GM13977 (cell line): ENCODE data around the gene FMC1.

ENCODE experiments used
- DNase-seq: peaks from one replicate; pipeline ENCODE4 v3.0.0; 2012; ENCODE audit warnings: low spot score
- in situ Hi-C: fragments of 300-500 bp; cut with MboI; formaldehyde crosslinking; loops from one replicate; pipeline ENCODE4 v1.12.0; 2022; ENCODE audit warnings: low sequenced_read_pairs, low pct_unique_long_range_greater_than_20kb, mixed read lengths, inconsistent platforms; ENCODE audit not compliant: unreplicated experiment
- TF ChIP-seq, protein P1 (sequence below): IDR thresholded peaks from 2 replicates; pipeline ENCODE4 v1.5.1; 2012; ENCODE audit warnings: mild to moderate bottlenecking, control low read depth; ENCODE audit not compliant: insufficient read depth; ENCODE audit errors: extremely low read depth, missing control alignments

FMC1 gene

DNA sequence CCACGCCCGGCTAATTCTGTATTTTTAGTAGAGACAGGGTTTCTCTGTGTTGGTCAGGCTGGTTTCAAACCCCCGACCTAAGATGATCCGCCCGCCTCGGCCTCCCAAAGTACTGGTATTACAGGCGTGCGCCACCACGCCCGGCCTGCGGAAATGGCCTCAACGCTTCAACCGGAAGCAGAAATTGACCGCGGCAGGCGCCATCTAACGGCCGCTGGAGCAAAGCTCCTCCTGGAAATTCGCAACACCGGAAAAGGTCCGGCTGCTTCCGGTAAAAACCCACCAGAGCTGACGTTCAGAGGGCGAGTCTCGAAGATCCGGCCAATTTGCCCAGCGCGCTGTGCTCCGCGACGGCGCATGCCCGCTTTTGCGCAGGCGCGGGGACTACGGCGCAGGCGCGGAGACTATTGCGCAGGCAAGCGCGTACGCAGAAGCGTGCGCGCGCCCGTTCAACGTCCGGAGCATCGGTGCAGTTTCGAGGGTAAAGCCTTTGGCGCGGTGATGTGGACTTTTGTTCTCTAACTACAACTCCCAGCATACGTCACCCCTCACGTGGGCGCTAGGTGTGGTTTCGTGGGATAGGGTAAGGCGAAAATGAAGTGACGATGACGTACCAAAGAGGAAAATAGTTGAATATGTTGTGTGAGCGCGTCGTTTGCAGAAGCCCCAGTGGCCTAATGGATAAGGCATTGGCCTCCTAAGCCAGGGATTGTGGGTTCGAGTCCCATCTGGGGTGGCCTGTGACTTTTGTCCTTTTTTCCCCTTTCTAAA, 915 bp upstream of the FMC1 start:
- DNase-seq: peak; percentile 91
- TF ChIP-seq, protein P1, sequence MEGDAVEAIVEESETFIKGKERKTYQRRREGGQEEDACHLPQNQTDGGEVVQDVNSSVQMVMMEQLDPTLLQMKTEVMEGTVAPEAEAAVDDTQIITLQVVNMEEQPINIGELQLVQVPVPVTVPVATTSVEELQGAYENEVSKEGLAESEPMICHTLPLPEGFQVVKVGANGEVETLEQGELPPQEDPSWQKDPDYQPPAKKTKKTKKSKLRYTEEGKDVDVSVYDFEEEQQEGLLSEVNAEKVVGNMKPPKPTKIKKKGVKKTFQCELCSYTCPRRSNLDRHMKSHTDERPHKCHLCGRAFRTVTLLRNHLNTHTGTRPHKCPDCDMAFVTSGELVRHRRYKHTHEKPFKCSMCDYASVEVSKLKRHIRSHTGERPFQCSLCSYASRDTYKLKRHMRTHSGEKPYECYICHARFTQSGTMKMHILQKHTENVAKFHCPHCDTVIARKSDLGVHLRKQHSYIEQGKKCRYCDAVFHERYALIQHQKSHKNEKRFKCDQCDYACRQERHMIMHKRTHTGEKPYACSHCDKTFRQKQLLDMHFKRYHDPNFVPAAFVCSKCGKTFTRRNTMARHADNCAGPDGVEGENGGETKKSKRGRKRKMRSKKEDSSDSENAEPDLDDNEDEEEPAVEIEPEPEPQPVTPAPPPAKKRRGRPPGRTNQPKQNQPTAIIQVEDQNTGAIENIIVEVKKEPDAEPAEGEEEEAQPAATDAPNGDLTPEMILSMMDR: peak; percentile 83
- in situ Hi-C loops: no loop called here

DNA sequence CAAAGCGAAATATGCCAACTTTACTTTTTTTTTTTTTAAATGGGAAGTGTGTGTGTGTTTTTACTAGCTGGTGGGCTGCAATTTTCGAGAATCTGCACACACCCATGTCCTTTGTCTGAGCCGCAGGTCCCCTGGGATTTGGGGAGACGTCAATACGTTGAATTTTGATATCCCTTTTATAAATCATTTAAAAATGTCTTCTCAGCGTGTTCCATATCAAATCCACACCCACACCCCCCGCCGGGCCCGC, 404 bp upstream of the FMC1 start:
- TF ChIP-seq, protein P1: no peak
- in situ Hi-C loops: no loop called here
- no peak for DNase-seq

DNA sequence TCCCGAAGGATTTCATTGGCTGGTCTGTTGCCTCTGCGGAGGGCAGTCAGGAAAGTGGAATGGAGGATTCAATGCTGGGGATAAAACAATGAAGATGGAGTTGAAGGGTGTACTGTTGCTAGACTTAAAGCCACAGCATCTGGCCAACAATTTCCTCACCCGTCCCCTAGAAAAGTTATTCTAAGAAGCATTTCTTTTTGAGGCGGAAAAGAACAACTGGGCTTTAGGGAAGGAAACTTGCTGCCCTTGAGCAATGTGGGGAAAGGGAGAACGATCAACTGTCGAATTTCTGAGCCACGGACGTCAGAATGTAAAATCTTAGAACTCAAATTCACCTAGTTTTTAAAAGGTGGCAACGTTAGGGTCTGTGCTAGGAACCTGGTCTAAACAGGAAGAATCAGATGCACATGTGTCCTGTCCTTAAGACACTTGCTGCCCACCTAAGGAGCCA, 664 bp downstream of the FMC1 start:
- no peak for DNase-seq
- in situ Hi-C loops: no loop called here

DNA sequence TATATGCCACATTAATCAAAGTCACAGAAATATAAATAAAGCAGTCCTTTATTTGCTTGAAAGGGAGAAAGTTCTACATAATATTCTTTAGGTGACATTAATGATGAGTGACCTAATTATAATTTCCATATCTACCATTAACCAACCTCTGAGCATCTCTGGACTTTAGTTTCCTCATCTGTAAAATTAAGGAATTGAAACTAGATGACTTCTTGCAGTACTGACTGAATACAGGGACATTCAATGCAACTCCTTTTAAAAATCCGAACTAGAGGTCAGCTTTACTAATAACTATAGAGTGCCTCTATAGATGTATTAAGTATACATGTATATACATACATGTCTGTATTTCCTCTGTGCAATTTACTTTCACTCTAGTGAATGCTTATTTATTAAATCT, 3.9 kb downstream of the FMC1 start:
- TF ChIP-seq, protein P1: no peak
- no peak for DNase-seq
- in situ Hi-C loops: no loop called here

More for the DNA sequence above, 664 bp downstream of the FMC1 start:
- TF ChIP-seq, protein P1: no peak

DNA sequence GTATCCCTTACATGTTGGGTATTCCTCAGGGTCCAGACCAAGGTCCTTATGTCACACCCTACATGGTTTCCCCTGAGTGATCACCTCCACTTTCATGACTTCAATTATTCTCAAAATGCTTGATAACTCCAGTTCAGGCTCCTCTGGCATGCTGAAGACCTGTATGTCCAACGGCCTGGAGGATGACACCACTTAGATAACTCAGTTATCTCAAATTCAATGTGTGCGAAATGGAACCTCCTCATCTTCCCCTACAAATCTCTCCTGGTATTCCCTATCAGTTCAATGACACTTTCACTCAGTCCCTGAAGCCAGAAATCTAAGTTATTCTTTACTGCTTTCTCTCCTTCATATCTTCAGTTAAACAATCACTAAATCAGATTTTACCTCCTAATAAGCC, 9.9 kb downstream of the FMC1 start:
- TF ChIP-seq, protein P1: no peak
- in situ Hi-C loops: no loop called here

DNA sequence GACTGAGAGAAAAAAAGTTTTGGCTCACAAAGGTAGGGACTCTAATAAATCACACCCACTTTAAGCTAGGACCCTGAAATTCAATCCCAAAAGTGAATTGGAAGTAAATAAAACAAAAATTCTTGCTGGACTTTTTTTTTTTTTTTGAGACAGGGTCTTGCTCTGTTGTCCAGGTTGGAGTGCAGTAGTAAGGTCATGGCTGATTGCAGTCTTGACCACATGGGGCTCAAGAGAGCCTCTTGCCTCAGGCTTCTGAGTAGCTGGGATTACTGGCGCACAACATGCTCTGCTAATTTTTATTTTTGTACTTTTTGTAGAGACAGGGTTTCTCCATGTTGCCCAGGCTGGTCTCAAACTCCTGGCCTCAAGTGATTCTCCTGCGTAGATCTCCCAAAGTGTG, 13.6 kb downstream of the FMC1 start:
- DNase-seq: no peak
- TF ChIP-seq, protein P1: no peak
- in situ Hi-C loops: no loop called here

More for the DNA sequence above, 9.9 kb downstream of the FMC1 start:
- DNase-seq: no peak
